Measurements from ENCODE around the gene PLAC9. TPM values are rescaled to one million over a fixed set of nuclear protein-coding genes. Genes with fewer than 3 reads are reported as not detected.

Gene PLAC9
- polyA plus RNA-seq, 1 experiment = 19.3 TPM

DNA sequence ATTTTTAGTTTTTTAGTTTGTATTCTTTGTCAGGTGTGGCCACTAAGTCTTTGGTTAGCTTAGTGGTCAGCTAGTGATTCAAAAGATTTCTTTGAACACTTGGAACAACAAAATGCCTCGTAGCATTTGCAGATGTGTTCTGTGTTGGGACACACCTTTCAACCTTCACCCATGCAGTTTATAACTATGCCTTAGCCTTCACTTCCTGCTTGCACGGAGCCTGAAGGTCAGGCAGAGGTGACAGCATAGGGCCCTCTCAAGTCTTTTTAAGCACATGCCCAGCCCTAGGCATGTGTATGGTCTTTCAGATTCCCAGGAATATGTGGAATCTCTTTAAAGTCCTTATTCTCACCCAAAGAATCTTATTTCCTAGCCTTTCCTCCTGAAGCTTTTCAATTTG, 17.6 kb downstream of the PLAC9 start:
- DNase-seq (ENCODE audit: low read depth) = no peak
- ChIA-PET POLR2A (no interaction called here), CTCF (interaction anchor here (1.0 to 2.0 kb wide), 2 partner anchors 8 to 72 kb away, joined by 3 to 9 read pairs; no protein-coding TSS in a partner anchor)
- H3K4me3 ChIP-seq (ENCODE audit: low read depth, low read length) = no peak overlapping the region
- no peaks in the 10 kb centered on the region for H3K27me3 ChIP-seq (ENCODE audit: control insufficient read depth, insufficient read depth, low read length)
- H3K36me3 ChIP-seq (ENCODE audit: control insufficient read depth, insufficient read depth, low read length) = peaks cover 26% of the 10 kb centered on the region
- TF ChIP-seq, protein P1, sequence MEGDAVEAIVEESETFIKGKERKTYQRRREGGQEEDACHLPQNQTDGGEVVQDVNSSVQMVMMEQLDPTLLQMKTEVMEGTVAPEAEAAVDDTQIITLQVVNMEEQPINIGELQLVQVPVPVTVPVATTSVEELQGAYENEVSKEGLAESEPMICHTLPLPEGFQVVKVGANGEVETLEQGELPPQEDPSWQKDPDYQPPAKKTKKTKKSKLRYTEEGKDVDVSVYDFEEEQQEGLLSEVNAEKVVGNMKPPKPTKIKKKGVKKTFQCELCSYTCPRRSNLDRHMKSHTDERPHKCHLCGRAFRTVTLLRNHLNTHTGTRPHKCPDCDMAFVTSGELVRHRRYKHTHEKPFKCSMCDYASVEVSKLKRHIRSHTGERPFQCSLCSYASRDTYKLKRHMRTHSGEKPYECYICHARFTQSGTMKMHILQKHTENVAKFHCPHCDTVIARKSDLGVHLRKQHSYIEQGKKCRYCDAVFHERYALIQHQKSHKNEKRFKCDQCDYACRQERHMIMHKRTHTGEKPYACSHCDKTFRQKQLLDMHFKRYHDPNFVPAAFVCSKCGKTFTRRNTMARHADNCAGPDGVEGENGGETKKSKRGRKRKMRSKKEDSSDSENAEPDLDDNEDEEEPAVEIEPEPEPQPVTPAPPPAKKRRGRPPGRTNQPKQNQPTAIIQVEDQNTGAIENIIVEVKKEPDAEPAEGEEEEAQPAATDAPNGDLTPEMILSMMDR (IDR thresholded peaks at IDR 0.05; ENCODE audit: insufficient read depth, low read depth, low read length) = no peak

DNA sequence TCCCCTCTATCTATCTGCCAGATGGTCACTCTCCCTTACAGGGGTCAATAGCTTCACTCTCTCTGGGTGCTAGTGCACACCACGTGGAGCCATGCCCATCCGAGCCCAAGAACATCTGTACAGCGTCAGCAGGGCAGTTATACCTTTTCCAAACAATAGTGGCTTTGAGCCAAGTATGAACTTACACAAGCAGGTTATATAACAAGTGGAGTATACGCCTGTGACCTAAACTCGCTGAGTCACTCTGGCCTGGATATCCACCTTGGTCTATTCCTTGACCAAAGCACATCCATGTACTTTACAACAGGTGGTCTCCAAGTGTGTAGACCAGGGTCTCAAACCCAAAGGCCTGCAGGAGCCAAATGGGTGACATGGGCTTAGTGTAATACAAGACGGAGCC, 20.3 kb downstream of the PLAC9 start:
- ChIA-PET CTCF (interaction anchor here (1.9 to 4.1 kb wide), 2 partner anchors 9 to 70 kb away, joined by 5 to 15 read pairs; no protein-coding TSS in a partner anchor), POLR2A (no interaction called here)
- Histone ChIP-seq H3K36me3 (ENCODE audit: control insufficient read depth, insufficient read depth, low read length) (peaks cover 37% of the 10 kb centered on the region), H3K4me3 (ENCODE audit: low read depth, low read length) (no peak overlapping the region), H3K27me3 (ENCODE audit: control insufficient read depth, insufficient read depth, low read length) (no peaks in the 10 kb centered on the region)
- no peak for DNase-seq (ENCODE audit: low read depth)
- TF ChIP-seq, protein P1 (IDR thresholded peaks at IDR 0.05; ENCODE audit: insufficient read depth, low read depth, low read length) = no peak

DNA sequence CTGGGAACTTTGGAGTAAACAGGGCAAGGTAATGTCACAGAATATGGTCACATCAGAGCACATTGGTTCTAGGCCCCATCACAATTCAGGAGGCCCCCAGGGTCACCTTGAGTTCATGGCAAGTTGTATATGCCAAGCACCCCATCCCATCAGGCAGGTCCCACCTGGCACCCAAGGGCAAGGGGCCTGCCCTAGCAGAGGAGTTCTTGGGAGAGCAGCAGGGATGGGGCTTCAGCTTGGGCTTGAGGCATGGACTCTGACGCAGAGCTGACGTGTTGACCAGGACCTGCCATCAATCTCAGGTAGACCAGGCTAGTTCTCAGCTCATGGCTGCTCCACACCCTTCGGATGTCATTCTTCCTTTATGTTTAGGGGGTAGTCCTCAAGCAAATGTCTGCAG, 20.9 kb downstream of the PLAC9 start:
- POLR2A ChIA-PET = no interaction called here

DNA sequence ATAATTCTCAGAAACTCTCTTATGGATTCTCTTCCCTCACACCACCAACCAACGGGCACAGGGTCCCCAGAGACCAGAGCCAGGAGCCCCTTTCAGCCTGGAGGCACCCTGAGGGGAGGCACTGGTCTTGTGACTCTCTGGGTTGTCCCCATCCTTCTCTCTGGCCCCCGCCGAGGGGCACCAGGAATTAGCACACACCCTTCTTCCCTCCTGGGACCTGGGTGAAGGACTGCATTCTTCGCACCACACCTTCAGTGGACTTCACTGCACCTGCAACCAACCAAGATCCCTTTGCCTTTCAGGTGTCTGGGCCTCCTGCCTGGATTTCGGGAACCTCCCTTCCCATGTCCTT, 22.1 kb downstream of the PLAC9 start:
- no peak for DNase-seq (ENCODE audit: low read depth)
- CTCF ChIA-PET = interaction anchor here (1.4 to 4.1 kb wide), 3 partner anchors 10 to 68 kb away, joined by 5 to 15 read pairs (median 6); no protein-coding TSS in a partner anchor
- POLR2A ChIA-PET = no interaction called here
- Histone ChIP-seq H3K4me3 (ENCODE audit: low read depth, low read length) (no peak overlapping the region), H3K36me3 (ENCODE audit: control insufficient read depth, insufficient read depth, low read length) (peaks cover 41% of the 10 kb centered on the region), H3K27me3 (ENCODE audit: control insufficient read depth, insufficient read depth, low read length) (no peaks in the 10 kb centered on the region)
- TF ChIP-seq, protein P1 (IDR thresholded peaks at IDR 0.05; ENCODE audit: insufficient read depth, low read depth, low read length) = no peak

More for the DNA sequence above, 20.9 kb downstream of the PLAC9 start:
- CTCF ChIA-PET = interaction anchor here (1.4 to 4.1 kb wide), 3 partner anchors 9 to 69 kb away, joined by 5 to 15 read pairs (median 6); no protein-coding TSS in a partner anchor
- H3K36me3 ChIP-seq (ENCODE audit: control insufficient read depth, insufficient read depth, low read length) = peaks cover 39% of the 10 kb centered on the region
- no peaks in the 10 kb centered on the region for H3K27me3 ChIP-seq (ENCODE audit: control insufficient read depth, insufficient read depth, low read length)
- no peak for DNase-seq (ENCODE audit: low read depth)
- TF ChIP-seq, protein P1 (IDR thresholded peaks at IDR 0.05; ENCODE audit: insufficient read depth, low read depth, low read length) = no peak
- H3K4me3 ChIP-seq (ENCODE audit: low read depth, low read length) = no peak overlapping the region

DNA sequence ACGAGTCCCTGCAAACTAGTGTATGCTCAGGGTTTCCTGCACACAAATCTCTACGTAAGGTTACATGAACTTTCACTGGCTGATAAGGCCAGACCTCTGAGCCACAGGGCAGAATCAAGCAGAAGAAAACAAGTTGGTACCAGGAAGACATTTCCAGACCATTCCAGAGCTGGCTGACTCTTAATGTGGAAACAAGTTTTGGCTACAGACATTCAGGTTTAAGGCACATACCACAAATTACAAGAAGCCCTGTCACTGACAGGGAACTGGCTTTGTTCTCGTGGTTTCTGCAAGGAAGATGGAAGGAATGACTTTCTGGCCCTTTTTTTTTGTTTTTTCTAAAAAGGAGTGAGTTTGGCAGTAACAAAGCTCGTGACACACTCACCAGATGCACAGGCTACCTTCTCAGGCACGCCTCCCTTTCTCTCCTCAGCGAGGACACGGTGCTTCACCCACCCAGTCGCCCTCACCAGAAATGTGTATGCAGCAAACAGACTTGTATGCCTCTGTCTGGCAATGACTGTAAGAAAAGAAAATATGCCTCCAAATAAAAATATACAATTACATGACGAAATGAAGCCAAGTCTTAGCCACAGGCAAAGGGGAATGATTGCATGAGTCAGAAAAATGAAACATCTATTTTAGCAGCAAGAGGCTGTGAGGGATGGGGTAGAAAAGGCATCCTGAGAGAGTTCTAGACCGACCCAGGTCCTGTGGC, 22.6 kb downstream of the PLAC9 start:
- H3K36me3 ChIP-seq (ENCODE audit: control insufficient read depth, insufficient read depth, low read length) = peaks cover 39% of the 10 kb centered on the region
- CTCF ChIA-PET = interaction anchor here (4.1 kb wide), 1 partner anchor 11 kb away, joined by 15 read pairs; no protein-coding TSS in a partner anchor

More for the DNA sequence above, 22.6 kb downstream of the PLAC9 start:
- TF ChIP-seq, protein P1 (IDR thresholded peaks at IDR 0.05; ENCODE audit: insufficient read depth, low read depth, low read length) = no peak
- no peaks in the 10 kb centered on the region for H3K27me3 ChIP-seq (ENCODE audit: control insufficient read depth, insufficient read depth, low read length)
- no peak overlapping the region for H3K4me3 ChIP-seq (ENCODE audit: low read depth, low read length)
- peak; percentile 95 for DNase-seq (ENCODE audit: low read depth)
- POLR2A ChIA-PET = interaction anchor here (0.6 kb wide), 2 partner anchors 12 to 22 kb away, joined by 3 to 7 read pairs; no protein-coding TSS in a partner anchor

Data from BJ (cell line).